GM19468 (cell line): Measurements from ENCODE around the gene GRIPAP1.
A peak's percentile ranks its signal among the peaks of the same experiment; 100 is the strongest.

Experiments
- ATAC-seq: cut with Tn5 transposase; IDR thresholded peaks from one replicate; pipeline ENCODE4 v1.9.1; 2021; ENCODE audit warnings: mild to moderate bottlenecking, moderate library complexity, moderate number of reproducible peaks; ENCODE audit not compliant: unreplicated experiment; ENCODE audit errors: extremely low read depth

The GRIPAP1 gene

GRCh38 chrX:49002091-49002935 is at the start of gene GRIPAP1:
GRIPAP1 (minus strand) TSS chrX:49002264; CDS start chrX:49002229, 35 bp downstream.
- peak; percentile 60 for ATAC-seq

- ATAC-seq: no peak
Observed at GRCh38 chrX:49043987-49044281, 41.9 kb upstream of the GRIPAP1 start.

GRCh38 chrX:49043220-49043986 is 41.3 kb upstream of the GRIPAP1 start, which contains the start of gene TFE3:
TFE3 (minus strand) TSS chrX:49043357; CDS start chrX:49043226, 131 bp downstream.
- peak; percentile 73 for ATAC-seq

GRCh38 chrX:49042581-49043219 is 40.6 kb upstream of the GRIPAP1 start:
- no peak for ATAC-seq

- no peak for ATAC-seq
Observed at GRCh38 chrX:49041744-49042580, 39.9 kb upstream of the GRIPAP1 start.

- no peak for ATAC-seq
Observed at GRCh38 chrX:49040376-49040955, 38.4 kb upstream of the GRIPAP1 start.

- ATAC-seq: no peak
Observed at GRCh38 chrX:49039598-49040375, 37.7 kb upstream of the GRIPAP1 start.

GRCh38 chrX:49037883-49038475 is 35.9 kb upstream of the GRIPAP1 start:
- ATAC-seq: no peak

GRCh38 chrX:49030283-49030682 is 28.2 kb upstream of the GRIPAP1 start:
- ATAC-seq: no peak

- no peak for ATAC-seq
Observed at GRCh38 chrX:49029876-49030275, 27.8 kb upstream of the GRIPAP1 start.

GRCh38 chrX:49019599-49020249 is 17.7 kb upstream of the GRIPAP1 start:
- ATAC-seq: no peak

GRCh38 chrX:49019050-49019449 is 17.0 kb upstream of the GRIPAP1 start:
- no peak for ATAC-seq

- no peak for ATAC-seq
Observed at GRCh38 chrX:49003696-49004095, 1.6 kb upstream of the GRIPAP1 start.

- ATAC-seq: no peak
Observed at GRCh38 chrX:49001521-49002090, 458 bp downstream of the GRIPAP1 start.

GRCh38 chrX:49000636-49001035 is 1.4 kb downstream of the GRIPAP1 start:
- ATAC-seq: no peak

GRCh38 chrX:48999030-48999429 is 3.0 kb downstream of the GRIPAP1 start:
- no peak for ATAC-seq

GRCh38 chrX:48998391-48998790 is 3.7 kb downstream of the GRIPAP1 start:
- no peak for ATAC-seq

GRCh38 chrX:48997865-48998264 is 4.2 kb downstream of the GRIPAP1 start:
- ATAC-seq: no peak
